SJSA1 (cell line): Measurements from ENCODE around the gene PEPD. TPM values are rescaled to one million over a fixed set of nuclear protein-coding genes. Genes with fewer than 3 reads are reported as not detected.
A peak's percentile ranks its signal among the peaks of the same experiment; 100 is the strongest.

Source experiments
- DNase-seq, 2 experiments: peaks; one replicate each; pipeline ENCODE4 v3.0.0-alpha.2; 2015 to 2020; ENCODE audit warnings: low spot score in 2 of 2, low read depth in 1 of 2
- H3K27ac ChIP-seq: fragments of 250-450 bp; sonication (Bioruptor Pico); 2 replicates; pipeline ENCODE4 v1.5.1; 2020; ENCODE audit warnings: mild to moderate bottlenecking, moderate library complexity
- H3K27me3 ChIP-seq: fragments of 250-450 bp; sonication (Bioruptor Pico); replicated peaks from 2 replicates; pipeline ENCODE4 v1.5.1; 2020; ENCODE audit warnings: mild to moderate bottlenecking, moderate library complexity
- H3K36me3 ChIP-seq: fragments of 250-450 bp; sonication (Bioruptor Pico); 2 replicates; pipeline ENCODE4 v1.5.1; 2020; ENCODE audit warnings: mild to moderate bottlenecking
- H3K4me1 ChIP-seq: fragments of 250-450 bp; sonication (Bioruptor Pico); replicated peaks from 2 replicates; pipeline ENCODE4 v1.6.1; 2021; ENCODE audit warnings: mild to moderate bottlenecking
- H3K4me3 ChIP-seq: fragments of 250-450 bp; sonication (Bioruptor Pico); 2 replicates; pipeline ENCODE4 v1.5.1; 2020; ENCODE audit warnings: mild to moderate bottlenecking
- H3K9me3 ChIP-seq: fragments of 250-450 bp; sonication (Bioruptor Pico); replicated peaks from 2 replicates; pipeline ENCODE4 v1.5.1; 2020; ENCODE audit warnings: mild to moderate bottlenecking
- total RNA-seq: library from RNA; depleted of rRNA; stranded (reverse); fragments of >200 nt; shearing (Covaris generic); gene quantifications from 2 replicates; pipeline ENCODE4 v1.2.3, GENCODE V29; 2014

Gene PEPD
- total RNA-seq, 1 experiment from 2014 or later, result 137 TPM

DNA sequence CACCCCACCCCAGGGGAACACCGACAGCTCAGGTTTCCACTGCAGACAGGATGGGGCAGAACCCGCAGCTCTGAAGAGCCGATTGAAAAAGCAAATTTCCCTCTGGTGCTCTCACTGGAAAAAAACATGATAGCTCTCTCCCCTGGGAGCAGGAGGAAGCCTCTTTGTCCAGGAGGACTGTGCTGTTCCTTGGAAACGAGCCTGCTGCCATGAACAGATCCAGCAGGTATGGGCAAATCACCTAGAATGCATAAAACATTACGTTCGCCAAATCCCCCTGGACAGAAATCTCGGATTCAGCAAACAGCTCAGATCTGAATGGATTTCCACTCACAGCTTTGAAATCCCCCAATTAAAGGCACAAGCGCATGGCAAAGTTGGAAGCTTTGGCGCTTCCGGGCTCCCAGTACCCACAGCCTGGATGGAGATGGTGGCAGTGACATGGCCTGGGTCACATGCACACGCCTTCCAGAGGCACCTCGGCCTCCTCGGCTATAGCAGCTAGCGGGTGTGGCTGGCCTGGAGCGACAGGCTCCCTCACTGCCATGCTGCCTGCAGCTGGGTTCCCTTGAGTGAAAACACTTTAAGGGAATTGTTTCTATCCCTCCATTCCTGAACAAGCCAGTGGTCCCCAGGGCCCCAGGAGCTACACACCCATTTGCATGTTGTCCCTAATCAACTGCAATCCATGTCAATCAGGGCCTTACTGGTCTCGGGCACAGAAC lies 89.0 kb downstream of the PEPD start:
- Histone ChIP-seq H3K4me3 (no peak overlapping the region), H3K27me3 (no peaks in the 10 kb centered on the region), H3K27ac (no peak overlapping the region), H3K36me3 (no peaks in the 10 kb centered on the region; the same call in 1 of the 2 replicates), H3K9me3 (no peaks in the 10 kb centered on the region), H3K4me1 (peaks cover 13% of the 10 kb centered on the region)
- no peak for DNase-seq

DNA sequence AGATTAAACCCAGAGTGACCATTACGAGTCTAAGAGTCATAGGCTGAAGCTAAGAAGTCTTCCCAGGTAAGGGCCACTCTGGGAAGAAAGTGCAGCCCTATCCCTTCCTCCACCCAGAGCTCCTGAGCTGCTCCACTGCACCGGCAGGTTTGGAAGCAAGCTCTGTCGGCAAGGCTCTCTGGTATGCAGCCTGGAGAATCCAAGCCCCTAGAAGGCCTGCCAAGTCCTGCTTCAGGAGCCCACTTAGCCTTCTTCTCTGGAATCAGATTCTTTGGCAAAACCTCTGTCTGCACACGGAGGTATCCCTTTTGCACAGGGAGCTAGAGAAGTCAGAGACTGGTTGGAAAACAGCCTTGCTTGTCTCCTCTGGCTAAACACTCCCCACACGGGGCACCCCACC lies 89.6 kb downstream of the PEPD start:
- H3K27me3 ChIP-seq, result no peaks in the 10 kb centered on the region
- DNase-seq, result no peak
- peaks cover 13% of the 10 kb centered on the region for H3K4me1 ChIP-seq
- H3K4me3 ChIP-seq, result no peak overlapping the region
- H3K9me3 ChIP-seq, result no peaks in the 10 kb centered on the region
- no peak overlapping the region for H3K27ac ChIP-seq
- H3K36me3 ChIP-seq, result no peaks in the 10 kb centered on the region; the same call in 1 of the 2 replicates

DNA sequence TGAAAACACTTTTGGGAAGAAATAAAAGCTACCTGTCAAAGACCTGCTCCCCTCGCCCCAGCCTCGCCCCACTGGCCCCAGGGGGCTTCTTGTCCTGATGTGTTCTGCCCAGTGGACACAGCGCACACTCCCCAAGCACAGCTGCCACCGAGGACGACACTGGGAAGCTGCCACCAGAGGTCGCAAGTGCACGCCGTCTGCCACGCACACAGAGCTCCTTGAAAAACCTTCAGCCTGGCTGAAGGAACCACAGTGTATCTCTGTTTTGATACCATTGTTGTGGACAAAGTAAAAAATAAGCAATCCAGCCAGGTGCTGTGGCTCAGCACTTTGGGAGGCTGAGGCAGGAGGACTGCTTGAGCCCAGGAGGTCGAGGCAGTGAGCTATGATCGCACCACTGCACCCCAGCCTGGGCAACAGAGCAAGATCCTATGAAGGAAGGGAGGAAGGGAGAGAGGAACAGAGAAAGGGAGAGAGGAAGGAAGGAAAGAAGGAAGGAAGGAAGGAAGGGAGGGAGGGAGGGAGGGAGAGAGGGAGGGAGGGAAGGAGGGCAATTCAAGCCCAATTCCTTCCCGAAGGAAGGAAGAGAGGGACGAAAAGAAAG lies 90.8 kb downstream of the PEPD start:
- Histone ChIP-seq H3K27me3 (no peaks in the 10 kb centered on the region), H3K9me3 (no peaks in the 10 kb centered on the region), H3K4me3 (no peak overlapping the region), H3K36me3 (no peaks in the 10 kb centered on the region; the same call in 1 of the 2 replicates), H3K27ac (no peak overlapping the region), H3K4me1 (peaks cover 13% of the 10 kb centered on the region)
- peak; percentile 47 to 75 for DNase-seq

DNA sequence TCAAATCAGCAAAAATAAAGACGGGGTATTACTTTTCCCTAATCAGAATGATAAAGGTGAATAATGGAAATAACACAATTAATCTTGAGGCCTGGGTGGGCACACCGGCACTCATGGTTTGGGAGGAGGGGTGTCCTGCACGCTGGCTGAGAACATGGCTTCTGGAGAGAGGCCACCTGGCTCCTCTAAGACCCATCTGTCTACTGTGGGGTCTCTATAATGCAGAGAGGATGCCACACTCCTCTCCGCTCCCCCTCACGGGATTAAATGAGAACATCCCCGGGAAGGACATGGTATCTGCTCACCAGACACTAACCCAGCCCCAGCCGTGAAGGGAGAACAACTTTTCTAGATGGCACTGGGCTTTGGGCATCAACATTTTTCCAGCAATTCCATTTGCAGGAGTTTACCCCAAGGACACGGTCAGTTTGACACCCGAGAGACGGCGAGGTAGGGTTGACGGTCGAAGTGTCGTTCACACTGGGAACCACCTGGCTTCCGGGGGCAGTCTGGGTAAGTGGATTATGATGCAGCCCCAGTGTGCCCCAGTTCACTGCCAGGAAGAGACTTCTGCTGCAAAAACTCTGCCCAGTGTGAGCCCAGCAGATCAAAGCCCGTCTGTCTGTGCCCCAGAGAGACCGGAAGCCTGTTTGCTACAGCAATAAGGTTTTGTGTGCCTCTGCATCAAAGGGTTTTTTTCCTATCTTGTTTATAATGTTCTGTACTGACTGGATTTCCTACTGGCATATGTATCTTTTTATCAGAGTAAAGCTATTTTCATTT lies 91.5 kb downstream of the PEPD start:
- Histone ChIP-seq H3K4me3 (no peak overlapping the region), H3K27me3 (no peaks in the 10 kb centered on the region), H3K4me1 (peaks cover 8% of the 10 kb centered on the region), H3K27ac (no peak overlapping the region), H3K9me3 (no peaks in the 10 kb centered on the region), H3K36me3 (no peaks in the 10 kb centered on the region; the same call in 1 of the 2 replicates)
- no peak for DNase-seq

DNA sequence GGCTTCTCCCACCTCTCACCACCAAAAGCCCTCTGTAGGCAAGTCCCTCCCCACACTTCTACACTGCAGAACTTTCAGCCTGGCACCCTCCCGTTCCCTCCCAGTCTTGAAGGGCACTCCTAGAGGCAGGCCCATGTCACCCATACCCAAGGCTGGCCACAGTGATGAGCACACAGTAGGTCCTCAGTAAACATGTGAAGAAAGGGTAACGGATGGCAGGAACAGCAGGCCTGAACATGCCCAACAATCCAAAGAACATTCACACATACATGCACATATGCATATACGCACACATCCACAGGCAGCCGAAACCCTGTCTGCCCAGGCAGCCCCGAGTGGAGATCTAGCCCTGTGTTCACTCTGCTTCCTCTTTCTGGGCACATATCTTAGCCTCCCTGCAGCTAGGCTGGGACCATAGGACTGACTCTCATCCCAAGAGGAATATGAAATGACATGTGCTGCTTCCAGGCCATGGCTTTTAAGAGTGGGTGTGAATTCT lies 92.9 kb downstream of the PEPD start:
- DNase-seq, result no peak
- Histone ChIP-seq H3K36me3 (no peaks in the 10 kb centered on the region; the same call in 1 of the 2 replicates), H3K4me1 (no peaks in the 10 kb centered on the region), H3K27me3 (no peaks in the 10 kb centered on the region), H3K4me3 (no peak overlapping the region), H3K9me3 (no peaks in the 10 kb centered on the region), H3K27ac (no peak overlapping the region)

DNA sequence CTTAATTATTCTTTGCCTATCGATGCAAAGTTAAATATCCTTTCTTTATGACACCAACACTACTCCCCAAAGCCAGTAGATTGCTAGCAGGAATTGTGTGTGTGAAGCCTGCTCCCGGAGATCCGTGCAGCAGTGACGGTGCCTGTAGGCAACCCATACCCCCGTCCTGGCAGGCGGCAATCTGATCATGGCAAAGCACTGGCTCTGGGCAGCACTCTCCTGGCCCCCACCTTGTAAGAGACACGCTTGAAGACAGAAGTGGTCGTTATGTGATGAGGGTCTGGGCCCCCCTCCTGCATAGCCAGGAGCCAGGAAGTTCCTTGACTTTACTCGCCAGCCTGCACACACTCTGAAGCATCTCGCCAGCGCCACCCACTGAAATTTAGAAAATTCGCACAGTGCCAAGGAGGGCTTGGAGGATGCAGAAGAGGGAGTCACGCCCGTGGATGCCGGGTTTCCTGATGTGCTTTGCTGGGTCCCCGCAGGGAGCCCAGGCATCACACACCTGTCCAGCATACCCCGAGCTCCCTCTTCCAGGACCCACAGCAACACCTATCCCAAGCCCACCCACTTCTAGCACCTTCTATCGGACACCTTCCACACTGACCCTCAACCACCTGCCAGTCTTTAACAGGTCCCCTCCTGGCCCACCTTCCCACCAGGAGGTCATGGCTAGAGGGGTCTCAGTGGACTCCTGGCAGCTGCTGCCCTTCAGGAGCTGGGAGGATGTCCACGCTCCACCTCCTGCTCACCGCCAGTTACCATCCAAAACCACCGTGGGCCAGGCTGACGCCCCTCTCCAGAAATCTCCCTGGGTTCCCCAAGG lies 93.6 kb downstream of the PEPD start:
- no peaks in the 10 kb centered on the region for H3K9me3 ChIP-seq
- H3K4me1 ChIP-seq, result no peaks in the 10 kb centered on the region
- H3K27me3 ChIP-seq, result no peaks in the 10 kb centered on the region
- no peak for DNase-seq
- H3K36me3 ChIP-seq, result no peaks in the 10 kb centered on the region; the same call in 1 of the 2 replicates
- no peak overlapping the region for H3K4me3 ChIP-seq
- H3K27ac ChIP-seq, result no peak overlapping the region

DNA sequence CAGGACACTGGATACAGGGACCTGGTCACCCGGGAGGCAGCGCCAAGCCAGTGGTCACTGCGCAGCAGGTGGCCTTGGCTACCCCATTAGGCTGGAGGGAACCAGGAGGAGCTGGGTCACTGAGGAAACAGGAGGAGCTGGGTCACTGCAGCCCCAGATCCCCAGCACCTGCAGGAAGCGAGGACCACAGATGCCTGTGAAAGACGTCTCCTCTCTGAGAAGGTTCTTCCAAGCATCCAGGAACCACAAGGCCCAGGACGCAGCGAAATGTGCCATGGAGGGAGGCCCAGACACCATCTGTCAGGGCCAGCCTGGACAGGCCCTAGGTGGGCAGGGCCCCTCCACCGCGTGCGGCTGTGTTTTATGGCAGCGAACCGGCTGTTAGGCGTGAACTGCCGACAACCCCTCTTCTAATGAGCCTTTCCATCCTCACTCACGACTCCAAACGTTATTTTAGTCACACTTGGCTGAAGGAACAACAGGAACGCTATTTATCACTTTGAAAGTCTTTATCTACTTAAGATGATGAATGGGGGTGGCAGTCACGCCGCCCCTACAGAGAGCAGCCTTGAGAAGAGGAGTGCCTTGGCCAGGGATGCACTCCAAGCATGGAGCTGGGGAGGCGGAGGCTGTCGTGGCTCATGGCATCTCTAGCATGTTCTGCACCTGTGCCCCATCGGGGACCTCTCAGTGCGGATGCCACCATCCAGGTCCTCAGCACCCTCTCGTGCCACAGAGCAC lies 94.8 kb downstream of the PEPD start:
- no peaks in the 10 kb centered on the region for H3K4me1 ChIP-seq
- H3K36me3 ChIP-seq, result no peaks in the 10 kb centered on the region; the same call in 1 of the 2 replicates
- H3K9me3 ChIP-seq, result no peaks in the 10 kb centered on the region
- no peaks in the 10 kb centered on the region for H3K27me3 ChIP-seq
- H3K27ac ChIP-seq, result no peak overlapping the region
- H3K4me3 ChIP-seq, result no peak overlapping the region
- no peak for DNase-seq

DNA sequence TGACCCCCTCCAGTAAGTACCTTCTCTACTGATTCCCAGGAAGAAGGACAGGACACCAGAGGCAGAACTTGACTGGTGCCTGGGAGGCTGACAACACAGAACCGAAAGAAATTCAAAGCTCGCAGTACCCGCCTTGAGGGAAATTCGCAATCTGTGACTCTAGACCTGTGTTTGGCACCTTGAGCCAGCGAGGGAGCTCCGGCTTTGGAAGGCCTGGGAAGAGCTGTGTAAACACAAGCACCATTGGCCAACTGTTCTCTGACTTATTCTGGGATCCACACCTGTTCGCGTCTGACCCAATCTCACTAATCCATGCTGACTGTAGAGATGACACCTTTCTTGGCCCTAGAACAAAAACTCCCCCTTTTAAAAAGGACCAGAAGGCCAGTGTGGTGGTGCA lies 97.4 kb downstream of the PEPD start:
- Histone ChIP-seq H3K27ac (no peak overlapping the region), H3K36me3 (peaks cover 5% of the 10 kb centered on the region; the same call in 1 of the 2 replicates), H3K4me3 (no peak overlapping the region), H3K4me1 (no peaks in the 10 kb centered on the region), H3K27me3 (no peaks in the 10 kb centered on the region), H3K9me3 (no peaks in the 10 kb centered on the region)
- DNase-seq, result no peak

DNA sequence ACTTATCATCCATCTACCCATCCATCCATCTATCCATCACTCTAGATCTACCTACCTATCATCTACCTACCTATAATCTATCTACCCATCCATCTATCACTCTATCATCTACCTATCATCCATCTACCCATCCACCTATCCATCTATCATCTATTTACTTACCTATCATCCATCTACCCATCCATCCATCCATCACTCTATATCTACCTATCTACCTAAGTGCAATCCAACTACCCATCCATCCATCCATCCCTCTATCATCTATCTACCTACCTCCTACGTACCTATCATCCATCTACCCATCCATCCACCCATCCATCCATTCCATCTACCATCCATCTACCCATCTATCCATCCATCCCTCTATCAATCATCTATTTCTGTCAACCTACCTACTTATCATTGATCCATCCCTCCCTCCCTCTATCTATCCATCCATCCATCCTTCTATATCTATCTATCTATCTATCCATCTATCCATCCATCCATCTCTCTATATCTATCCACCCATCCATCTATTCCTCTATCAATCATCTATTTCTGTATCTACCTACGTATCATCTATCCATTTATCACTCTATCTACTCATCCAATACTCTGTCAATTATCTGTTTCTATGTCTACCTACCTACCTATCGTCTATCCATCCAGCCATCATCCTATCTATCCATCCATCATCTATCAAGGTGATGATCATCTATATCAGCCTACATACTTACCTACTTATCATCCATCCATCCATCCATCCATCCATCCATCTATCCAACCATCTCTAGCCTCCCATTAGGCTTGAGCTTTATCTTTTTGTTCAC lies 99.0 kb downstream of the PEPD start:
- H3K36me3 ChIP-seq, result peaks cover 5% of the 10 kb centered on the region; the same call in 1 of the 2 replicates
- no peaks in the 10 kb centered on the region for H3K9me3 ChIP-seq
- H3K4me3 ChIP-seq, result no peak overlapping the region
- H3K27me3 ChIP-seq, result no peaks in the 10 kb centered on the region
- H3K27ac ChIP-seq, result no peak overlapping the region
- no peaks in the 10 kb centered on the region for H3K4me1 ChIP-seq
- no peak for DNase-seq

DNA sequence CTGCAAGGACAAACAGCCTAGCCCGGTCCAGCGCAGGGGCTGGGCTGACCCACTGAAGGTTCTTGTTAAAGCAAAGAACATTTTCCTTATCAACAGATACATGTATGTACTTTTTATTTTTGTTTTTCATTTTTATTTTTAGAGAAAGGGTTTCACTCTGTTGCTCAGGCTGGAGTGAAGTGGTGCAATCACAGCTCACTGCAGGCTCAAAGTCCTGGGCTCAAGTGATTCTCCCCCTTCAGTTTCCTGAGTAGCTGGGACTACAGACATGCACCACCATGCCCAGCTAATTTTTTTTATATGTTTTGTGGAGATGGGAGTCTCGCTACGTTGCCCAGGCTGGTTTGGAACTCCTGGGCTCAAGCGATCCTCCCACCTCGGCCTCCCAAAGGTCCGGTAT lies 100.2 kb downstream of the PEPD start:
- H3K9me3 ChIP-seq, result no peaks in the 10 kb centered on the region
- no peak for DNase-seq
- H3K27ac ChIP-seq, result no peak overlapping the region
- H3K36me3 ChIP-seq, result peaks cover 5% of the 10 kb centered on the region; the same call in 1 of the 2 replicates
- no peak overlapping the region for H3K4me3 ChIP-seq
- H3K4me1 ChIP-seq, result peaks cover 2% of the 10 kb centered on the region; the same call in 1 of the 2 replicates
- H3K27me3 ChIP-seq, result no peaks in the 10 kb centered on the region

DNA sequence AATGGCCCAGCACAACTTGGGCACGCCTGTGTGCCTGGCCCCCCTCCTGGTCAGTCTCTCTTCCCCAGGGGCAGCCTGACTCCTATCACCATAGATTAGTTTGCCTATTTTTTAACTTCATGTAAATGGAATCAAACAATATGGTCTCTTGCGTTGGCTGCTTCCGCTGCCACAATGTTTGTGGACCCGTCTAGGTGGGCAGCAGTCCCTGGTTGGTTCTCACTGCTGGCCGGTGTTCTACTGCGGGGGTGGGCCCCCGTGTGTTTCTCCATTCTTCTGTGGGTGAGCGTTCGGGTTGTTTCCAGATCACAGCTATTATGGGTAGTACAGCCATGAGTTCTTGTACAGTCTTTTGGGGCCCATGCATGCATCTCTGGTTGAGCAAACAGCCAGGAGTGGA lies 100.8 kb downstream of the PEPD start:
- Histone ChIP-seq H3K4me1 (peaks cover 7% of the 10 kb centered on the region; the same call in 1 of the 2 replicates), H3K36me3 (peaks cover 5% of the 10 kb centered on the region; the same call in 1 of the 2 replicates), H3K27ac (no peak overlapping the region), H3K27me3 (no peaks in the 10 kb centered on the region), H3K9me3 (no peaks in the 10 kb centered on the region), H3K4me3 (no peak overlapping the region)
- no peak for DNase-seq

DNA sequence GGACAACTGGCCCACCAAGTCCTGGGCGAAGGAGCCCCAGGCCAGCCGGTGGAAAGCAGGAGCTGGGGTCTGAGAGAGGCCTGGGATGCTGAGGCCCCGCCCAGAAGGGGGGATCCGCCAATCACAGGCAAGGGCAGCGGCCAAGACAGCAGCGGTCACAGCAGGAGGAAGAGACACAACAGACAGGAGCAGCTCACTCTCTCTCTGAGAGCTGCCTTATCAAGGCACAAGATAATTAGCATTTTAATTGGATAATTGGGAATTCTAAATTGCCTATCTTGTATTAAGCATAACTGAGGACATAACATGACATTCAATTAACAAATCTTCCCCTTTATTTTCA lies 101.8 kb downstream of the PEPD start:
- Histone ChIP-seq H3K36me3 (peaks cover 5% of the 10 kb centered on the region; the same call in 1 of the 2 replicates), H3K27me3 (no peaks in the 10 kb centered on the region), H3K9me3 (no peaks in the 10 kb centered on the region), H3K4me1 (peaks cover 7% of the 10 kb centered on the region; the same call in 1 of the 2 replicates), H3K4me3 (no peak overlapping the region), H3K27ac (no peak overlapping the region)
- DNase-seq, result no peak
